H1 (cell line): Measurements from ENCODE around the gene ZNF648. TPM values are rescaled to one million over a fixed set of nuclear protein-coding genes. Genes with fewer than 3 reads are reported as not detected.

Experiments
- polyA plus RNA-seq, 7 experiments: library from polyadenylated mRNA; depleted of rRNA in 3 of 7; stranded (reverse) in 5 of 7; unstranded in 2 of 7; fragments of >200 nt in 5 of 7; fragments of 200-250 nt in 2 of 7; gene quantifications; 1 replicate in 5 of 7; 2 replicates in 1 of 7; 4 replicates in 1 of 7; pipeline versions ENCODE4 v1.2.1 to v1.2.3, GENCODE V29; 2011 to 2013; ENCODE audit warnings: missing spikeins in 2 of 7, mixed read lengths in 2 of 7
- total RNA-seq: library from RNA; stranded (reverse); fragmentation: NEBNext Ultra II Directional; extraction: Animal tissue kit (Norgen Biotek cat#: 25700); gene quantifications from 2 replicates; pipeline ENCODE4 v1.2.1, GENCODE V29; 2021
- TF ChIP-seq, protein P1 (sequence below): IDR thresholded peaks from 2 replicates; pipeline ENCODE4 v1.6.1; 2012; ENCODE audit warnings: inconsistent platforms

Gene ZNF648
- total and polyA plus RNA-seq, 2 of the 8 experiments (the other 6 are each of a cell fraction or from before 2014, with no cell fraction given) = 0.20 to 0.53 TPM

- TF ChIP-seq, protein P1, sequence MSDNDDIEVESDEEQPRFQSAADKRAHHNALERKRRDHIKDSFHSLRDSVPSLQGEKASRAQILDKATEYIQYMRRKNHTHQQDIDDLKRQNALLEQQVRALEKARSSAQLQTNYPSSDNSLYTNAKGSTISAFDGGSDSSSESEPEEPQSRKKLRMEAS = no peak
Measured at GRCh38 chr1:182086620-182087019, 25.1 kb upstream of the ZNF648 start (continued).
